NOMO-1 treated with dmso at 0.1 percent for 144 hours (cell line): ENCODE results near the gene ITPR2.
"Not testable (repeated sequence)": the region's sequence is repeated elsewhere in the genome, so short reads cannot be mapped to it uniquely, and the experiment has no call there.

Source experiments
- DNase-seq: peaks from one replicate; lab custom pipeline; 2025; ENCODE audit not compliant: unreplicated experiment; lab: John Stamatoyannopoulos, UW

Gene ITPR2

DNA sequence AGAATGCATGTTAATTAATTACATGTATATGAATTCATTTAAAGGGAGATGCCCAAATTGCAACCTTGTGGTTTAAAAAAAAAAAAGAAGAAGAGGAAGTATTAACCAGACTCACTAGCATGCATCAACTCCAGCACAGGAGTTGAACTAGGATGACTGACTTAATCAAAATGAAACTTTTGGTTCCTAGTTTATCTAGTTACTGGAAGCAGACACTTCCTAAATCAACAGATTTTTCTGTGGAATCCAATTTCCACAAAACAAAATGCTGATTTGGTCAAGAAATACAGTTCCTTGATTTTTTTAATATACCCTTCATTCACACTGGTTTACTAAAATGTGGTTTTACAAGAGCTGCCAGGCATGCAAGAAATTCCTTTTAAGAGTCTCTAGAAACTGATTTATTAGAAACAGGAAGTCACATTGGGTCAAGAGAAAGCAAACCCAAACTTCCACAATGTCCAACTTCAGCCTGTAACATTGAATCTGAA is 41.6 kb downstream of the ITPR2 start:
- peak; percentile 22 for DNase-seq

DNA sequence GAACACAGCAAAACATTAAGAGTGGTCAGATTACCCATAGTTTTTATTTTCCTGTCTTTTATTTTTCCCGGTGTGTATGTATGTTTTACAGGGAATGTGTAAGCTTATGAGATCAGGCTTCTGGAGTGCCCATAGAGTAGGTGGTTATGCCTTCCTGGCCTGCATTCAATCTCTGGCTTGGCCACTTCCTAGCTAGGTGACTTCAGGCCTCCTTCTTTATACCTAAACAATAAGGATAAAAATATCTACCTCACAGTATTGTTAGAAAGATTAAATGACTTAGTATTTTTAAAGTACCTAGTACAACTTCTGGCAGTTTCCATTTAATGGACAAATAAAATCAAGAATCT is 42.4 kb downstream of the ITPR2 start:
- no peak for DNase-seq

DNA sequence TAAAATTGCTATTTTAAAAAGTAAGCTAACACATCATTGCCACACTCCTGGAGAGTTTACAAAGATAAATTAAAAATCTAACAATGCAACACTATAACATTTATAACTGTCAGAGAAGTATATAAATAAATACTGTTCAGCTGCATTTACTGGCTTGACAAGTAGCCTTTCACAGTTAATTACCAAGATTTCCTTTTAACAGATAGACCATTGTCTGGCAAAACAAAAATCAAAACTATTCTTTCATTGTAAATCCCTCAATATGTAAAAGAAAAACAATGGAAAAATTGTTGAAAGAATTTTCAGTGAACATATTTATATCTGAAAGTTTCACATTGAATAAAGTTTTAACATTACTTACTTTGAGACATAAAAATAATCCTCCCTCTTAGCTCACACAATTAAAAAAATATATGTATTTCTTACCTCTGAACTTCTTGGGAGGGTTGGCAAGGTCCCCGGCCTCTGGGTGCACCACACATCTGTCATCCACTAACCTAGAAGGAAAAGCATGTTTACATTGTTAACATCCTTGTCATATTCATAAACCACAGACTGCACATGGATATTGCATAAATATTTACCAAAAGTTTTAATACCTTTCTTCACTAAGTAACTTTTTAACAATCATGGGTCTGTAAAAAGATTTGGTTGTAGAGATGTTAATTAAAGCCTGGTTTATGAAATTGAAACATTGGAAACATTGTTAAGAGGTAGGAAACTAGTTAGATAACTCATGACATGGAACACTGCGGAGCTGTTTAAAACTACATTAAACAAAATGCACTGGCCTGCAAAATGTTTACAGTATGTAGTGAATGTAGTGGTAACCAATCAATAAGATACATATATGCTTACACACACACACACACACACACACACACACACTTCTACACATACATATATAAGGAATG is 43.0 kb downstream of the ITPR2 start:
- no peak for DNase-seq

DNA sequence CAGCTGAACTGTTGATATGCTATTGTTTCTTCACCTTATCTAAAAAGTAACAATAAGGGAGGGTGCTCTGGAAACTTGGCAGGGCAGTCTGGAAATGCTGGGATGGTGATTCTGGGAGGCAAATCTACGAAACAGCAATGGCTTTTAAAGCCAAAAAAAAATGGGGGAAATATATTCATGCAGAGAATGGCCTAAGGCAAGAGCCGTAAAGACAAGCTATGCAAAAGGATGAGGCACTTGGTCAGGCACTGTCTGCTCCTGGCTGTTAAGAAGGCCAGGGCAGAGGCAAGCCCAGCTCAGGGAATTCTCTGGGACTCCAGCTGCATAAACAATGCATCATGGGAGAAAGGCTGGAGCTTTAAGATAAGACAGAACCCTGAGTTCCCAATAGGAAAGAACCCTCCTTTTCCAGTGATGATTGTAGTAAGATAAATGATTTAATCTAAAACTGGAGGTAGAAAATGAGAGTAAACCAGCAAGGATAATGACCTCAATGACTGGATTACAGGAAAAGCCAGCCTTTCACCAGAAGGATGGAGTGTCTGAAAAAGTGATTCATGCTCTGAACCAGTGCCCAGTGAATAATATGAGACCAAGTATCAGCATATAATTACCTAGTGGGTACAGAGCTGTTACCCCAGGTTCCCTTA is 46.0 kb downstream of the ITPR2 start:
- DNase-seq: no peak

DNA sequence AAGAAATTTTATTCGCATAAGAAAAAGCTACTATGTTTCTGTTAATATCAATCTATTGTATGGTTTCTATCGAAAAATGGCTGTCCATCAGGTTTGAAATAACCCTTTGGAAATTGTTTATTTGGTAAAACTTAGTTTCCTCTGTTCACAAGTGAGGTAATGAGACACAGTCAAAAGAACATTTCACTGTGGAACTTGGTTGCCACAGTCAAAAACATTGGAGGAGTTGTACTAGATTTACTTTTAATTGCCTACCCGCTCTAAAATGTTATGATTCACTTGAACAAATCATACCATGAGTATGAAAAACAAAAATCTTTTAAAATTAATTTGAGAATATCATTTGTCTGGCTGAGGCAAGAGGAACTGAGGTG is 46.5 kb downstream of the ITPR2 start:
- DNase-seq: no peak

DNA sequence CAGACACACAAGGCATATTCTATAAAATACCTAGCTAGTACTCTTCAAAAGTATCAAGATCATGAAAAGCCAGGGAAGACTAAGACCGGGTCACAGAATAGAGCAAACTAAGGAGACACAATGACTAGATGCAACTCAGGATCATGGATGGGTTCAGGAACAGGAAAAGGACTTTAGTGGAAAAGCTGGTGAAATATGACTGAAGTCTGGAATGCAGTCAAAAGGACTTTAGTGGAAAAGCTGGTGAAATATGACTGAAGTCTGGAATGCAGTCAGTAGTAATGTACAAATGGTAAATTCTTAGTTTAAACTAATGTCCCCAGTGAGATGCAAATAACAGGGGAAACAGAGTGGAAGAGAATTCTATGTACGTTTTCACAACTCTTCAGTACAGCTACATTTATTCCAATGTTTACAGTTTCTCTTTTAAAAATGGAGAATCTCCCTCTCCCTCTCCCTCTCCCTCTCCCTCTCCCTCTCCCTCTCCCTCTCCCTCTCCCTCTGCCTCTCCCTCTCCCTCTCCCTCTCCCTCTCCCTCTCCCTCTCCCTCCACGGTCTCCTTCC is 49.1 kb downstream of the ITPR2 start:
- DNase-seq: not testable (repeated sequence)

DNA sequence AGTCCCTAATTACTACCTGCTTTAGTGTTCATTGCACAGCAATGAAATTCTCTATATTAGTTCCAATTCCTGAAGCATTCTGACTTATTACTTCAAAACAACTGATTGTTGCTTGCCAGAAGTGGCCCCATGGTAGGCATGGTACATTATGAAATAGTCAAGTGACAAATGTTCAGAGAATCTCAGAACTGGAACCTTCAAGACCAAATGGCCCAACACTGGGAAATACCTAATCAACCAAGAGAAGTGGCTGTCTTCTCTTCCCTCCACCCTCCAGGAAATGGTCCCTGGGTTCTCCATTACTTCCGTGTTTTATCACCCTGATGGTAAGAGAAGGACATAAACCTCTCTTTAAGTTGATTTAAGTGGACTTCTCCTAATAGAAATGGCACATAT is 49.9 kb downstream of the ITPR2 start:
- DNase-seq: no peak

DNA sequence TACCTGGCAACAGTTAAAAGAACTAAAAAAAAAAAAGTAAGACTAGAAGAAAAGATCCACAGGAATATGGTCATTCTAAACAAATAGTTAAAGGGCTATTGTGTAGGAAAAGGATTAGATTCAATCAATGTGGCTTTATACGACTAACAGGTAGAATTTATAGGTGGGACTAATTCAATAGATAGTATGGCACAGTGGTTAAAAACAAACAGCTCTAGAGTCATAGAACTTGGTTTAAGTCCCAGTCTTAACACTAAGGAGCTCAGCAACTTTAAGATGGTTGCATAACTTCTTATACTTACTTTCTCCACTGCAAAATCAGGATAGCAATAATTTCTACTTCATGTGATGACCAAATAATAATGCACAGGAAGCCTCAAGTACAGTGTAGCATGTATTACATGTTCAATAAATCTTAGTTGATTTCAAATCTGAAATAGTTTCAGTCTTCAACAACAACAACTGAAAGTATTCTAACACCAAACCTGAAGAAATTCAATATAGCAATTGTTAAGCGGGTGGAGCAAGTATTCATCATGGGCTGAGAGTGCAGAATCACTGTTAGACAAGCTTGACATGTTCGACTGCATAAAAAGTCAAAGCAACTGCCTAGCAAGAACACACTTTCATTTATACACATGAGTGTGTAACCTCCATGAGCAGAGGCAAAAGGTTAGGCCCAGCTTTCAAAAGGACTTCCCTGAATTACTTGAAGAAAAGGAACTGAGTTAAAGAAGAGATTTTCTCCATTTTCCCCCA is 50.4 kb downstream of the ITPR2 start:
- DNase-seq: no peak

DNA sequence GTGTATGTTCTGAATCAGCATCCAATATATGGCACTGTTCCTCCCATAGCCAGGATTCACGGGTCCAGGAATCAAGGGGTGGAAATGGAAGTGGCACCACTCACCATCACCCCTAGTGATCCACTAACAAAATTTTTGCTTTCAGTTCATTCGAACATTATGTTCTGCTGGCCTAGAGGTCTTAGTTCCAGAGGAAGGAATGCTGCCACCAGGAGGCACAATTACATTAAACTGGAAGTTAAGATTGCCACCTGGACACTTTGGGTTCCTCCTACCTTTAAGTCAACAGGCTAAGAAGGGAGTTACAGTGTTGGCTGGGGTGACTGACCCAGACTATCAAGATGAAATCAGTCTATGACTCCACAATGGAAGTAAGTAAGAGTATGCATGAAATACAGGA is 52.3 kb downstream of the ITPR2 start:
- DNase-seq: not testable (repeated sequence)

DNA sequence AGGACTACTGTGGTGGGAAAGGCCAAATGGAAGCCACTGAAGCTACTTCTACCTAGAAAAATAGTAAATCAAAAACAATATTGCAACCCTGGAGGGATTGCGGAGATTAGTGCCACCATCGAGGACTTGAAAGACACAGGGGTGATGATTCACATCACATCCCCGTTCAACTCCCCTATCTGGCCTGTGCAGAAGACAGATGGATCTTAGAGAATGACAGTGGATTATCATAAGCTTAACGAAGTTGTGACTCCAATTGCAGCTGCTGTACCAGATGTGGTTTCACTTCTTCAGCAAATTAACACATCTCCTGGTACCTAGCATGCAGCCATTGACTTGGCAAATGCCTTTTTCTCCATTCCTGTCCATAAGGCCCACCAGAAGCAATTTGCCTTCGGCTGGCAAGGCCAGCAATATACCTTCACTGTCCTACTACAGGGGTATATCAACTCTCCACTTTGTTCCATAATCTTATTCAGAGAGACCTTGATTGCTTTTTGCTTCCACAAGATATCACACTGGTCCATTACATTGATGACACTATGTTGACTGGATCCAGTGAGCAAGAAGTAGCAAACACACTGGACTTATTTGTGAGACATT is 54.7 kb downstream of the ITPR2 start:
- DNase-seq: not testable (repeated sequence)

DNA sequence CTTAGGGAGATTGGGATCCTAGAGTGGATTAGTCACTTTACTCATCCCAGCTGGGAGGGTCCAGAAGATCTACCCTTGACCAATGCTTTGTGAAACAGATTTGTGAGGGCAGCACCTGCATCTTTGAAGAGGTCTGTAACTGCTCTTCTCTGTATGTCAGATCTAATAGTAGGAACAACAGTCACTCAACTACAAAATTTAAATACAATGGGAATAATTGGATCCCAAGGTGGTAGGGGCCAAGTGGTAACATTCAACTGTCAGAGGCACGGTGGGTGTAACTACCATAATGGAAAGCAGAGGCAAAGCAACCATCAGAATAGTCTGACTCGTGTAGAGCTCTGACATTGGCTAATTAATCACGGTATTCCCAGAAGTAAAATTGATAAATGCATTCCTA is 55.8 kb downstream of the ITPR2 start:
- DNase-seq: no peak

DNA sequence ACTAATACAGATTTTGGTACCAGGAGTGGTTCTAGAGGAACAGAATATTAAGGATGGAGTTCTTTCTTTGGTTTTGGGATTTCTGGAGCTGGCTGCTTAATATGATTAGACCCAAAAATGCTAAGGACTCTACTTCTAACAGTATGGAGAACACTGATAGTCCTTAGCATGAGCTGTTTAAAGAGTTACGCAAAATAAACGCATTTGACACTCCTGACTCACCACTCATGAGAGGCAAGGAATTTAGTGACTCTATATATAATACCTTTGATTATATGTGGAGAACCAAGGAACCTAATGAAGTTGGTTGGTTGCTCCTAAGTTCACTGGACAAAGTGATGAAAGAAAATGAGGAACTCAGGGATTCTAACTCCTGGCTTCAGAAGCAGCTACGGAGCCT is 57.0 kb downstream of the ITPR2 start:
- DNase-seq: not testable (repeated sequence)

DNA sequence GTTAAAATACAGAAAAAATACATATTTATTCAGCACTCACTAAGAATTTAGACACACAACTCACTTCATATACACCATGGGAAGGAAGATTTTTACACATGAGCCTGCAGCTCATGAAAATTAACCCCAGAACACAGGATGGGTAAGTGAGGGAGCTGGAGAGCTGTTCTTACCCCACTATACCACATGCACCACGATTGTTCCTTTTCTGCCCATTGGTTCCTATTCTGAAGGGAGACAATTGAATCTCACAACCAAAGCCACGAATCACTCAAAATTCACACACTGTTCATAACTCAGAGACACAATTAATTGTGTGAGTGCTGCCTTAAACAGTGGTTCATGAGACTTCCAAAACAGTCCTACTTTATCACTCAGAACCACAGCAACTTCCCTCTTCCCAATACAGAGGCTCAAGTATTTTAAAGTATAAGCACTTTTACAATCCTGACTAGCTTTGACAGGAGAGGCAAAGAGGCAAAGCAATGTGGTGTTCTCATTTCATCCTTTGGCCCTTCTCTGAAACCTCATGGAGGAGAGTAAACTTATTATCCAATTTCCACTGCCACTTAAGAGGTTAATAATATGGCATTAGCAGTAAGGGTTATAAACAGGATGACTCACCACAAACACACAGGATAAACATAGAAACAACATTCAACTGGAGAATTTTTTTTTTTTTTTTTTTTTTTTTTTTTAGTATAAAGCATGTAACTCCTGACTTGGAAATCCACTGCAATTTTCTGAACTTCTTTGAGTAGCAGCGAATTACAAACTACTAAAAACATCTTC is 59.5 kb downstream of the ITPR2 start:
- DNase-seq: no peak

DNA sequence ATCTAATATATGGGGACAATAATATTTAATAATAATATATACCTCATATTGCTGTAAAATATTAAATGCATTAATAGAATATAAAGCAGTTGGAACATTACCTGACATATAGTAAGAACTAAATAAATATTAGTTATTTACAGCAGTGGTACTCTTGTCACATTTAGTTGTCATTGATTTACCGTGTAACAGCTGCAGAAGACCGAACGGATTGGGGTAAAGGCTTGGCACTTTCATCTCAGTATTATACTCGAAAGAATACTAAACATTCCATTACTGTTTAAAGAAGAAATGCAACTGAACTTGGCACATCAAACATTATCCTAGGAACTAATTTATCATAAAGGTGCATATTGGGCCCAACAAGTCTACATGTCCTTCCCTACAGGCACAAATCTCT is 61.1 kb downstream of the ITPR2 start:
- no peak for DNase-seq

DNA sequence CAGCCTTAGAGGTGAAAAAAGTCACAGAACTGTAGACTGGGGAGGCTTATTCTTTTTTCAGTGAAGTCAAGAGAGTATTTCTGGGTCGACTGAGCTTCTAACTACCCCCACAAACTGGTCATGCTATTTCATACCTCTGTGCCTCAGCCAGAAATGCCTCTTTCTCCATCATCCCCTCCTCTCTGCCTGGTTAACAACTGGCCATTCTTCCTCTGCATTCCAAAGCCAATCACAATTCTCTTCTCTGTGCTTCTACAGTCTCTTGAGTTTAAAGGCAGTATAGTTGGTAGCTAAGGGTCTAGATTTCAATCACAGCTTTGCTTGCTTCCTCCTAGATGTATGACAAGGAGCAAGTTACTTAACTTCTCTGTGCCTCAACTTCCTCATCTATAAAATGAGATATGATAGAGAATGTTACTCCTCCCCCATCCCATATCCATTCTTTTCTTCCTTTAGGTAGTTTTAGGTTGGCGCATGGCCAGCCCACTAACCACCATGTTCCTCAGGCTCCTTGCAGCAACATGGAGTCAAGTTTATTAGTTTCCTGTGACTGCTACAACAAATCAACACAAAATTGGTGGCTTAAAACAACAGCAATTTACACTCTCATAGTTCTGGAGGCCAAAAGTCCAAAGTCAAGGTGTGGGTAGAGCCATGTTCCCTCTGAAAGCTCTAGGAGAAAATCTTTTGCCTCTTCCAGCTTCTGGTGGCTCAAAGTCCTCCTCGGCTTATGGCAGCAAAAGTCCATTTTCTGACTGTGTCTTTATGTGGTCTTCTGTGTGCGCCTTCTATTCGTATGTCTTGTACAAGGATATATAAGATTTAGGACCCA is 62.5 kb downstream of the ITPR2 start:
- DNase-seq: no peak

DNA sequence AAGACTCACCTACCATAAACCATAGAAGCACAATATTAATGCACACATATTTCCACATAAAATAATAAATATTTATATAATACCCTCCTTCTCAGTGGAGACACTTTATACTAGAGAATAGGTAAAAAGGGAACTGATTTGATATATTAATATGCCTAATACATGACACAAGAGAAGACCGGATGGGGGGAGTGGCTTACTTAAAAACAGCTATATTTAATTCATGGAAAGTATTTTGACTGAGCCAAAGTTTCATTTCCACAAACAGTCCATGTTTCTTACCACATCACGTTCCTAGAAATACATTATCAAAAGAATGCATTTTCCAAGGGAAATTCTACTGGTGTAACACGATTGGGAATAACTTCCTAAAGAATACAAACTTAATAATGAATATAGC is 63.4 kb downstream of the ITPR2 start:
- DNase-seq: no peak

DNA sequence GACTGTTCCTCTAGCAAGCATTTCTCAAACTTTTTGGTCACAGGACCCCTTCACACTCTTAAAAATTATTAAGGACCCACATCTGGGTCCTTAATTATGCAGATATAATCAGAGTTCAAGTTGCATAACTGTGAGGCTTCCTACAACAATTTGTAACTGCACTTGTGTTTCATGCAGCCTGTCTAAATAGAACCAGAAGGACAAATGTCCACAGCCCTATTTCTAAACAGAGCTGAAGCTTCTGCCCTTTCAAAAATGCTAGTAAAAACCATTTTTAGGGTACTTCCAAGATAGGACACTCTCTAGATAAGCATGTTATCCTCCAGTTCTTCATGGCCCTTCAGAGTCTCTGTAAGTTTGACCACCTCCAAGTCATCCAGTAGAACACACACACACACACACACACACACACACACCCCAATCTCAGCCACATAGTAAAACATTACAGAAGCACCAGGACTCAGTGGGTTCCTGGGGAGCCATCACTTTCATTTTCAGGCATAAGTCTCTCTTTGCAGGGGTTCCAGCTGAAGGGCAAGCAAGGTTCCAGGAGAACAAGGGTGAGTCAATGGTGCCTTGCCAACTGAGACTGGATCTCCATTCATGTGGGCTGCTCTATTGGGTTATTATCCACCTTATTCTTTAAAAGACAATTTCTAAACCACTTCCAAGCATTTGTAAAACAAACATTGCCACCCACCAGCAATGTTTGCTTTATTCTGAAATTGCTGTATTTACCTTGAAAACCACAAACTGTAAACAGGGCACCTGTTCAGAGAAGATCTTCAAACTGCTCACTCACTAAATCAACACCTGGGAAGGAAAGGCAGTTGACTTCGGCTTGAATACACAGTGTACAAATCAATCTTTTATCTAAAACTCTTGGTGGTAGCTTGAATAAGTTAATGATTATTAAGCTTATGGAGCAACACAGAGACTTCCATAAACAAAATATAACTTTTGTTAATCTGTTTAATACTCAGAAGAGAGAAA is 64.1 kb downstream of the ITPR2 start:
- DNase-seq: no peak

DNA sequence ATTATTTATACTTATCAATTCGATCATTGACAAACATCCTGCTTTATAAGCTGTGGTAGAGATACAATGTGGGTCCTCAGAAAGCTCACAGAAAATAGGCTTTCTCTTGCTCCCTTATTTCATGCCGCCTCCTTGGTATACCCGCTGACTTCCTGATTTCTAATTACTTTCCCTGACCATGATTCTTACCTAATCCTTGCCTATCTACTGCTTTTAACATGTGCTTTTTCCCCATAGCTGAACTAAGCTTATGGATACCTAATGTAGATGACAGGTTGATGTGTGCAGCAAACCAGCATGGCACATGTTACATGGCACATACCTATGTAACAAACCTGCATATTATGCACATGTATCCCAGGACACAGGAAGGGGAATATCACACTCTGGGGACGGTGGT is 65.1 kb downstream of the ITPR2 start:
- peak; percentile 25 for DNase-seq
